ENCODE measurements around the gene AHDC1. TPM values are rescaled to one million over a fixed set of nuclear protein-coding genes. Genes with fewer than 3 reads are reported as not detected.

Gene AHDC1
- total RNA-seq, 2 donors from 2014 or later: 27.1 to 83.7 TPM

- H3K4me3 ChIP-seq: peak overlapping the region in 1 of 2 donors; percentile 43
- WGBS: 88% methylated on average over 11 of the region's 11 CpGs
- DNase-seq (ENCODE audit: low spot score): no peak
- no peak overlapping the region for H3K27ac ChIP-seq
- no peak for TF ChIP-seq POLR2AphosphoS5 (IDR thresholded peaks at IDR 0.05)
- TF ChIP-seq, protein P1, sequence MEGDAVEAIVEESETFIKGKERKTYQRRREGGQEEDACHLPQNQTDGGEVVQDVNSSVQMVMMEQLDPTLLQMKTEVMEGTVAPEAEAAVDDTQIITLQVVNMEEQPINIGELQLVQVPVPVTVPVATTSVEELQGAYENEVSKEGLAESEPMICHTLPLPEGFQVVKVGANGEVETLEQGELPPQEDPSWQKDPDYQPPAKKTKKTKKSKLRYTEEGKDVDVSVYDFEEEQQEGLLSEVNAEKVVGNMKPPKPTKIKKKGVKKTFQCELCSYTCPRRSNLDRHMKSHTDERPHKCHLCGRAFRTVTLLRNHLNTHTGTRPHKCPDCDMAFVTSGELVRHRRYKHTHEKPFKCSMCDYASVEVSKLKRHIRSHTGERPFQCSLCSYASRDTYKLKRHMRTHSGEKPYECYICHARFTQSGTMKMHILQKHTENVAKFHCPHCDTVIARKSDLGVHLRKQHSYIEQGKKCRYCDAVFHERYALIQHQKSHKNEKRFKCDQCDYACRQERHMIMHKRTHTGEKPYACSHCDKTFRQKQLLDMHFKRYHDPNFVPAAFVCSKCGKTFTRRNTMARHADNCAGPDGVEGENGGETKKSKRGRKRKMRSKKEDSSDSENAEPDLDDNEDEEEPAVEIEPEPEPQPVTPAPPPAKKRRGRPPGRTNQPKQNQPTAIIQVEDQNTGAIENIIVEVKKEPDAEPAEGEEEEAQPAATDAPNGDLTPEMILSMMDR (IDR thresholded peaks at IDR 0.05): no peak
- TF ChIP-seq POLR2A (IDR thresholded peaks at IDR 0.05): no peak
- intact Hi-C loops (cut with DNase I): no loop called here
- no peaks in the 10 kb centered on the region for H3K9me3 ChIP-seq
- H3K36me3 ChIP-seq: no peaks in the 10 kb centered on the region
- H3K4me1 ChIP-seq (replicated peaks): no peaks in the 10 kb centered on the region
- H3K27me3 ChIP-seq (replicated peaks; ENCODE audit: insufficient read depth): no peaks in the 10 kb centered on the region
These were observed 31.6 kb upstream of the AHDC1 start for GRCh38 chr1:27635396-27636142.

DNA sequence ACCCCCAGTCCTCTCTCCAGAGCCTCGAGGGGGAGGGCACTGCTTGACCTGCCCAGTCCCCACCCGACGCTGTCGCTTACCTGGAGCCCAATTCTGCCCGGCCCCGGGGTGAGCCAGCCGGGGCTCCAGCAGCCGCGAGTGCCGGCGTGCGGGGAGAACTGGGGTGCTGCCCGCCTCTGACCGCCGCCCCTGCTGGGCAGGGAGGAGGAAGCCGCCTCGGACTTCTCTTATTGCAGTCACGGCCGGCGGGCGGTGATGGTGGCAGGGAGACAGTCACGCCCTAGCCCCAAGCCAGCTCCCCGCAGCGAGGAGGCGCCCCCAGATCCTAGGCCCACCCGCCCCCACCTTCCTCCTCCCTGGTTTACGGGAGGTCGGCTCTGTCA is 31.0 kb upstream of the AHDC1 start, which contains the start of gene FGR:
Gene FGR, minus strand, starts transcription at position 201 of the 383 bp plus-strand sequence. CDS start 11,269 bp downstream, outside the sequence.
- Histone ChIP-seq H3K4me3 (peak within 1 kb of the TSS; percentile 27 to 43), H3K27me3 (replicated peaks; ENCODE audit: insufficient read depth) (no peaks in the 10 kb centered on the region), H3K9me3 (no peaks in the 10 kb centered on the region), H3K27ac (peak within 1 kb of the TSS; percentile 5 to 39), H3K36me3 (no peaks in the 10 kb centered on the region), H3K4me1 (replicated peaks) (no peaks in the 10 kb centered on the region)
- 72% methylated on average over 27 of the region's 28 CpGs for WGBS
- intact Hi-C loops (cut with DNase I): no loop called here
- no peak for TF ChIP-seq POLR2AphosphoS5 (IDR thresholded peaks at IDR 0.05)
- TF ChIP-seq, protein P1 (IDR thresholded peaks at IDR 0.05): no peak
- no peak for TF ChIP-seq POLR2A (IDR thresholded peaks at IDR 0.05)
- DNase-seq (ENCODE audit: low spot score): no peak

DNA sequence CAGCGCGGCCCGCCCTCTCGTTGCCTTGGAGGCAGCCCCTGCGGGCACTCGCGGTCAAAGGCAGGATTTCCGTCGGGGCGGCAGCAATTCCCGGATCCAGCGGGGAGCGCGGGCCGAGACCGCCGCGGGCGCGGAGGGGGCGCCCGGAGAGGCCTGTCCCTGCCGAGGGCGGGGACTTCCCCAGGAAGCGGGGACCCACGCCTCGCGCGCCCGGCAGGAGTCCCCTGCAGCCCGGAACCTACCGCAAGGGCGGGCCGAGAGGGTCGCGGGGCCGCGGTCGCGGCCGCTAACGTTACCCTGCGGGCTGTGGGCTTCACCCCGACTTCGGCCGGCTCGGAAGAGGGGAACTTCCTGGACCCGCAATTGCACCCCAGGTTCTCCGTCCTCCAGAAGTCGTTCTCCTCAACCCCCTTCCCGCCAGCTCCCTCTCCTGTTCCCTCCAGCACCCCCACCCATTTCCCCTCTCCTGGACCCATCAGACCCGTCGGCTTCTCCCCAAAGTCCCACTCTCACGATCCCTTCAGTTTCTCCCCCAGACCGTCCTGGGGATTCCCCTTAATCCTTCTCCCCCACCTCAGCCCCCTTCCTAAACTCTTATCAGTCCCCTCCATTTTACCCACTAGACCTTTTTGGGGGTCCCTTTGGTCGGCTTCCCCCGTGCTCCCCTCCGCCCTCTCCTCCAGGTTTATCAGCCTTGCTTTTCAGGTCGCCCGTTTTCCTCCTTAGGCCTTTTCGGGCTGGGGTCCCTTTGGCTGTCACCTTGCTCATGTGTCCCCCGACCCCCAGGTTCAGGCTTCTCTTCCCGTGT is 30.4 kb upstream of the AHDC1 start:
- no peaks in the 10 kb centered on the region for H3K4me1 ChIP-seq (replicated peaks)
- no peaks in the 10 kb centered on the region for H3K27me3 ChIP-seq (replicated peaks; ENCODE audit: insufficient read depth)
- intact Hi-C loops (cut with DNase I): no loop called here
- no peaks in the 10 kb centered on the region for H3K9me3 ChIP-seq
- H3K27ac ChIP-seq: peak overlapping the region; percentile 5 to 39
- H3K4me3 ChIP-seq: peak overlapping the region; percentile 27 to 43
- no peak for DNase-seq (ENCODE audit: low spot score)
- WGBS: 15% methylated on average over 35 of the region's 63 CpGs
- H3K36me3 ChIP-seq: no peaks in the 10 kb centered on the region
- TF ChIP-seq, protein P1 (IDR thresholded peaks at IDR 0.05): peak in 1 of 4 experiments; percentile 19
- no peak for TF ChIP-seq POLR2A (IDR thresholded peaks at IDR 0.05)

GRCh38 chr1:27633640-27634176 is 29.8 kb upstream of the AHDC1 start:
- H3K9me3 ChIP-seq: no peaks in the 10 kb centered on the region
- no peaks in the 10 kb centered on the region for H3K4me1 ChIP-seq (replicated peaks)
- H3K27ac ChIP-seq: peak overlapping the region; percentile 5 to 39
- TF ChIP-seq, protein P1 (IDR thresholded peaks at IDR 0.05): no peak
- no peak for TF ChIP-seq POLR2A (IDR thresholded peaks at IDR 0.05)
- TF ChIP-seq POLR2AphosphoS5 (IDR thresholded peaks at IDR 0.05): no peak
- no peak for DNase-seq (ENCODE audit: low spot score)
- H3K4me3 ChIP-seq: peak overlapping the region; percentile 27 to 43
- 27% methylated on average over 17 of the region's 17 CpGs for WGBS
- H3K36me3 ChIP-seq: no peaks in the 10 kb centered on the region
- no peaks in the 10 kb centered on the region for H3K27me3 ChIP-seq (replicated peaks; ENCODE audit: insufficient read depth)
- intact Hi-C loops (cut with DNase I): no loop called here

All from prostate gland (tissue), 2 donors.